SK-N-SH (cell line): Measurements from ENCODE around the gene HLA-DOB. TPM values are rescaled to one million over a fixed set of nuclear protein-coding genes. Genes with fewer than 3 reads are reported as not detected.

Source experiments
- CTCF ChIA-PET: fragments of 300-600, 350-600 bp; formaldehyde crosslinking; extraction: SDS; loops from one replicate; lab custom pipeline; 2021; lab: Yijun Ruan, JAX
- POLR2A ChIA-PET: fragments of 350-600 bp; sonication (Branson Sonifier 250); formaldehyde crosslinking; extraction: SDS; loops from one replicate; lab custom pipeline; 2020; ENCODE audit warnings: antibody characterized with exemption, inconsistent platforms; lab: Yijun Ruan, JAX
- DNase-seq: peaks from one replicate; pipeline ENCODE4 v3.0.0; 2012
- H2AFZ ChIP-seq: fragments of 200-600 bp; sonication (generic); 2 replicates; pipeline ENCODE4 v1.8.1; 2016; ENCODE audit warnings: antibody characterized with exemption, mild to moderate bottlenecking, low read depth
- H3F3A ChIP-seq: fragments of 200-600 bp; sonication (generic); replicated peaks from 2 replicates; pipeline ENCODE3; 2016; ENCODE audit warnings: antibody characterized with exemption, mild to moderate bottlenecking; ENCODE audit not compliant: insufficient read depth
- H3K27ac ChIP-seq, 2 experiments: fragments of 200-500 bp in 1 of 2; fragments of 200-600 bp in 1 of 2; sonication (Bioruptor generic) in 1 of 2; sonication (generic), shearing (Covaris generic) in 1 of 2; 2 replicates each; pipeline versions ENCODE4 v1.5.1 to v1.6.1; 2014 to 2016; ENCODE audit warnings: low read depth in 2 of 2, inconsistent platforms in 1 of 2, low read length in 1 of 2, mild to moderate bottlenecking in 1 of 2, mixed read lengths in 1 of 2
- H3K27me3 ChIP-seq: fragments of 200-600 bp; sonication (generic), shearing (Covaris generic); 2 replicates; pipeline ENCODE4 v1.6.1; 2016; ENCODE audit warnings: mixed run types; ENCODE audit not compliant: insufficient read depth
- H3K36me3 ChIP-seq, 2 experiments: fragments of 200-500 bp in 1 of 2; fragments of 200-600 bp in 1 of 2; sonication (Bioruptor generic) in 1 of 2; sonication (generic) in 1 of 2; replicated peaks in 1 of 2; 2 replicates each; pipeline versions ENCODE3 to v1.5.1; 2014 to 2016; ENCODE audit warnings: low read length in 1 of 2, mild to moderate bottlenecking in 1 of 2; ENCODE audit not compliant: insufficient read depth in 2 of 2, control insufficient read depth in 1 of 2
- H3K4me1 ChIP-seq, 2 experiments: fragments of 200-500 bp in 1 of 2; fragments of 200-600 bp in 1 of 2; sonication (Bioruptor generic) in 1 of 2; sonication (generic), shearing (Covaris generic) in 1 of 2; 2 replicates each; pipeline versions ENCODE4 v1.5.1 to v1.6.1; 2014 to 2016; ENCODE audit warnings: low read depth in 1 of 2, low read length in 1 of 2, mixed run types in 1 of 2; ENCODE audit not compliant: insufficient read depth in 2 of 2, control insufficient read depth in 1 of 2
- H3K4me2 ChIP-seq: fragments of 200-600 bp; sonication (generic), shearing (Covaris generic); 2 replicates; pipeline ENCODE4 v1.6.1; 2017; ENCODE audit warnings: mixed run types
- H3K4me3 ChIP-seq, 2 experiments: fragments of 200-500 bp in 1 of 2; fragments of 200-600 bp in 1 of 2; sonication (Bioruptor generic) in 1 of 2; sonication (generic), shearing (Covaris generic) in 1 of 2; 2 replicates each; pipeline versions ENCODE4 v1.5.1 to v1.8.1; 2014 to 2016; ENCODE audit warnings: low read depth in 2 of 2, inconsistent platforms in 1 of 2, low read length in 1 of 2, mild to moderate bottlenecking in 1 of 2, mixed read lengths in 1 of 2, moderate library complexity in 1 of 2
- H3K79me2 ChIP-seq: fragments of 200-600 bp; sonication (generic); 2 replicates; pipeline ENCODE4 v1.8.1; 2017; ENCODE audit warnings: mild to moderate bottlenecking; ENCODE audit not compliant: insufficient read depth
- H3K9ac ChIP-seq: fragments of 200-600 bp; sonication (generic); 2 replicates; pipeline ENCODE4 v1.6.1; 2017; ENCODE audit warnings: mixed run types
- H3K9me2 ChIP-seq: fragments of 200-600 bp; sonication (generic); 2 replicates; pipeline ENCODE4 v1.6.1; 2017; ENCODE audit warnings: mixed run types
- H3K9me3 ChIP-seq: fragments of 200-600 bp; sonication (generic); 2 replicates; pipeline ENCODE4 v1.6.1; 2017; ENCODE audit warnings: mixed run types, mild to moderate bottlenecking, moderate library complexity
- H4K20me1 ChIP-seq: fragments of 200-600 bp; sonication (generic); 2 replicates; pipeline ENCODE4 v1.6.1; 2017; ENCODE audit warnings: mild to moderate bottlenecking, mixed run types; ENCODE audit not compliant: insufficient read depth
- EP300 ChIP-seq, 2 experiments: IDR thresholded peaks; 2 replicates each; pipeline versions ENCODE4 v1.4.0 to v1.6.1; 2012; ENCODE audit warnings: borderline replicate concordance in 1 of 2, low read depth in 1 of 2, low read length in 1 of 2
- EZH2phosphoT487 ChIP-seq: fragments of 200-600 bp; sonication (generic); IDR thresholded peaks from 2 replicates; pipeline ENCODE4 v1.6.1; 2017; ENCODE audit warnings: low read depth, mixed run types, mild to moderate bottlenecking, antibody characterized with exemption, moderate library complexity, borderline replicate concordance
- FOXJ3 ChIP-seq: sonication (generic); formaldehyde crosslinking; IDR thresholded peaks from 2 replicates; pipeline ENCODE4 v1.5.1; 2020; ENCODE audit warnings: mild to moderate bottlenecking, missing genetic modification reagents
- FOXM1 ChIP-seq: IDR thresholded peaks from 2 replicates; pipeline ENCODE4 v1.4.0; 2012; ENCODE audit warnings: low read depth, mild to moderate bottlenecking
- RXRA ChIP-seq: IDR thresholded peaks from 2 replicates; pipeline ENCODE4 v1.4.0; 2012; ENCODE audit warnings: low read depth, mild to moderate bottlenecking, borderline replicate concordance
- SMC3 ChIP-seq: IDR thresholded peaks from 2 replicates; pipeline ENCODE4 v1.6.1; 2012; ENCODE audit warnings: low read depth, low read length, improper control_type of control experiment
- WGBS: methylation state at CpG from one replicate; pipeline ENCODE4 v1.1.6; 2017; ENCODE audit warnings: low lambda C conversion rate; 5-methylcytosine and 5-hydroxymethylcytosine counted together
- polyA plus RNA-seq, 3 experiments: library from polyadenylated mRNA; depleted of rRNA; stranded (reverse); fragments of >200 nt; gene quantifications; 2 replicates each; pipeline ENCODE4 v1.2.3, GENCODE V29; 2012
- TF ChIP-seq, protein P1 (sequence below): IDR thresholded peaks from 2 replicates; pipeline ENCODE4 v1.4.0; 2012; ENCODE audit warnings: low read depth, borderline replicate concordance
- TF ChIP-seq, protein P2 (sequence below): IDR thresholded peaks from 2 replicates; pipeline ENCODE4 v1.4.0; 2012; ENCODE audit warnings: low read depth
- TF ChIP-seq, protein P3 (sequence below): fragments of 150-350 bp; IDR thresholded peaks from 2 replicates; pipeline ENCODE4 v1.6.1; 2016; ENCODE audit warnings: mild to moderate bottlenecking, low read depth, low read length

Gene HLA-DOB
- polyA plus RNA-seq, 1 of the 3 experiments (the other 2 are of a cell fraction): not detected

DNA sequence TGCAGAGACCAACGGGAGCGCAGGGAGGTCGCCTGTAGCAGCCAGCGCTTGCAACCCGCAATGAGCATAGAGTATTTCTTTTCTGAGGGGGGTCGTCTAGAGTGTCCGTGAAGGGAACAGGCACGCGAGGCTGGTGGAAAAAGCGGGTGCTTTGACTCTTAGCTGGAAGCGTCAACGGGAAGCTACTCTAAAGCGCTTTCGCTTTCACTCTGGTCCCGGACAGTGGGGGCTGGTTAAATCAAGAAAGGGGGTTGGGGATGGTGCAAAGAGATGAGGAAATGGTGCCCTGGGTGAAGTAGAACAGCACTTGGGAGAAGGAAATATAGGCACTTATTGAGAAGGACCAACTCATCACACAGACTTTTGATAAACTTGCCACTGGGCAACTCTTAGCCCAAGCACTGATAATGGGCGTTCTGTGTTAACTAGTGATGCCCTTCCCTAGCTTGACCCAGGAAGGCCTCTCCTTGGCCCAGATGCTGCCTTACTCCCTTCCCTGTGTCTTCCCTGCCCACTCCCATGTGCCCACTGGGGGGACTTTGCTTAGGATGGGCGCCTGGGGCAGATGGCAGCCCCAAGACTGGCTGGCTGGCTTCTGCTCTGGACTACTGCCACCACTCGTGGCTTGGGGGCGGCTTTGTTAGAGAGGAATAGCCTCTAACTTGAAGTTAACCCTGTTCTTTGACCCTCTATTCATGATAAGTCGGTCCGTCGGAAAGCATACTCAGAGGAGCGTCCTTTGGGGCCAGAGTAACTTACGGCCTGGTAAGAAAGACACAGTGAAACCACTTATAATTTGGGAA lies 37.8 kb upstream of the HLA-DOB start:
- ChIA-PET CTCF (interaction anchor here (1.1 to 8.3 kb wide), 11 partner anchors 9 to 130 kb away, joined by 3 to 137 read pairs (median 7); partner anchors contain the start of genes PSMB8 and TAP2), POLR2A (interaction anchor here (1.5 kb wide), 1 partner anchor 117 kb away, joined by 4 read pairs; no protein-coding TSS in a partner anchor)
- peak overlapping the region; percentile 71 for H3K9ac ChIP-seq
- peak; percentile 30 for DNase-seq
- H2AFZ ChIP-seq: peak overlapping the region; percentile 86
- peaks cover 8% of the 10 kb centered on the region for H3F3A ChIP-seq
- H3K9me2 ChIP-seq: no peaks in the 10 kb centered on the region
- 24% methylated on average over 23 of the region's 24 CpGs for WGBS
- H3K9me3 ChIP-seq: no peaks in the 10 kb centered on the region
- H3K27ac ChIP-seq: peak overlapping the region in 1 of 2 experiments; percentile 90; a peak in 1 of 4 replicates
- no peaks in the 10 kb centered on the region for H4K20me1 ChIP-seq
- peaks cover 0 to 14% of the 10 kb centered on the region in 2 experiments; a peak in 1 of 4 replicates for H3K4me1 ChIP-seq
- H3K27me3 ChIP-seq: no peaks in the 10 kb centered on the region
- no peak for TF ChIP-seq FOXJ3 (CRISPR knock-in tag)
- no peak for TF ChIP-seq EP300 (IDR thresholded peaks at IDR 0.05; ENCODE audit: borderline replicate concordance in 1 of 2, low read depth in 1 of 2, low read length in 1 of 2)
- TF ChIP-seq, protein P1, sequence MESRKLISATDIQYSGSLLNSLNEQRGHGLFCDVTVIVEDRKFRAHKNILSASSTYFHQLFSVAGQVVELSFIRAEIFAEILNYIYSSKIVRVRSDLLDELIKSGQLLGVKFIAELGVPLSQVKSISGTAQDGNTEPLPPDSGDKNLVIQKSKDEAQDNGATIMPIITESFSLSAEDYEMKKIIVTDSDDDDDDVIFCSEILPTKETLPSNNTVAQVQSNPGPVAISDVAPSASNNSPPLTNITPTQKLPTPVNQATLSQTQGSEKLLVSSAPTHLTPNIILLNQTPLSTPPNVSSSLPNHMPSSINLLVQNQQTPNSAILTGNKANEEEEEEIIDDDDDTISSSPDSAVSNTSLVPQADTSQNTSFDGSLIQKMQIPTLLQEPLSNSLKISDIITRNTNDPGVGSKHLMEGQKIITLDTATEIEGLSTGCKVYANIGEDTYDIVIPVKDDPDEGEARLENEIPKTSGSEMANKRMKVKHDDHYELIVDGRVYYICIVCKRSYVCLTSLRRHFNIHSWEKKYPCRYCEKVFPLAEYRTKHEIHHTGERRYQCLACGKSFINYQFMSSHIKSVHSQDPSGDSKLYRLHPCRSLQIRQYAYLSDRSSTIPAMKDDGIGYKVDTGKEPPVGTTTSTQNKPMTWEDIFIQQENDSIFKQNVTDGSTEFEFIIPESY: no peak
- TF ChIP-seq, protein P2, sequence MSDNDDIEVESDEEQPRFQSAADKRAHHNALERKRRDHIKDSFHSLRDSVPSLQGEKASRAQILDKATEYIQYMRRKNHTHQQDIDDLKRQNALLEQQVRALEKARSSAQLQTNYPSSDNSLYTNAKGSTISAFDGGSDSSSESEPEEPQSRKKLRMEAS: no peak
- no peak for TF ChIP-seq EZH2phosphoT487
- no peak for TF ChIP-seq RXRA
- TF ChIP-seq SMC3: no peak
- TF ChIP-seq, protein P3, sequence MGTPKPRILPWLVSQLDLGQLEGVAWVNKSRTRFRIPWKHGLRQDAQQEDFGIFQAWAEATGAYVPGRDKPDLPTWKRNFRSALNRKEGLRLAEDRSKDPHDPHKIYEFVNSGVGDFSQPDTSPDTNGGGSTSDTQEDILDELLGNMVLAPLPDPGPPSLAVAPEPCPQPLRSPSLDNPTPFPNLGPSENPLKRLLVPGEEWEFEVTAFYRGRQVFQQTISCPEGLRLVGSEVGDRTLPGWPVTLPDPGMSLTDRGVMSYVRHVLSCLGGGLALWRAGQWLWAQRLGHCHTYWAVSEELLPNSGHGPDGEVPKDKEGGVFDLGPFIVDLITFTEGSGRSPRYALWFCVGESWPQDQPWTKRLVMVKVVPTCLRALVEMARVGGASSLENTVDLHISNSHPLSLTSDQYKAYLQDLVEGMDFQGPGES: no peak
- TF ChIP-seq FOXM1: no peak
- peak overlapping the region; percentile 88 to 89 for H3K4me3 ChIP-seq
- peaks cover 5 to 7% of the 10 kb centered on the region in 2 experiments for H3K36me3 ChIP-seq
- peaks cover 4% of the 10 kb centered on the region; the same call in 1 of the 2 replicates for H3K79me2 ChIP-seq
- H3K4me2 ChIP-seq: peak overlapping the region; percentile 99
